Cardiac fibroblast (primary cell): Measurements from ENCODE around the gene LARGE1.
A peak's percentile ranks its signal among the peaks of the same experiment; 100 is the strongest.

Source experiments
- DNase-seq, 2 donors: peaks; one replicate each; pipeline versions ENCODE4 v3.0.0 to v3.0.0-alpha.2; 2010; ENCODE audit warnings: low read depth in 2 of 2
- H3K4me3 ChIP-seq, 2 donors: replicated peaks in 1 of 2; 1 replicate in 1 of 2; 2 replicates in 1 of 2; pipeline ENCODE4 v1.5.1; 2011; ENCODE audit warnings: low read depth in 2 of 2, low read length in 2 of 2, mild to moderate bottlenecking in 2 of 2, moderate library complexity in 1 of 2
- CTCF ChIP-seq: IDR thresholded peaks from one replicate; pipeline ENCODE4 v1.5.1; 2011; ENCODE audit warnings: low read depth, mild to moderate bottlenecking, low read length, inconsistent platforms

Gene LARGE1

GRCh38 chr22:33710326-33710725 is 209.9 kb downstream of the LARGE1 start:
- no peak for TF ChIP-seq CTCF
- DNase-seq = no peak
- H3K4me3 ChIP-seq = no peak overlapping the region

DNA sequence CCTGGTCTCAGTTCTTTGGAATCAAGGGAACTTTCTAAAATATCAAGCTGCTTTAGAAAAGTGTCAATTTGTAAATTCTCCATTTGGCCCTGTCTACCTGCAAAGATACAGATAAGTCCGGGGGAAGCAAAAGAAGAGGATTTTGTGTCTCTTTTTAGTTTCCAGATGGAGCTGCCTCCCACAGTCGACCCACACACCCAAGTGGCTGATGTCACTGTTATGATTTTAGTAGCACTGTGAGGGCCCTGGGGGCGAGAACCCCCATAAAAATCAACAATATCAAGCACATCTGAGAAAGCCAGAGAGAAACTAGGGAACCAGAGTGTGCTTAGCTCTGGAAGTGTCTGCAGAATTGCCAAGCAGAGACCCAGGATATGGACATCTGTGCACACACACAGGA is 212.7 kb downstream of the LARGE1 start:
- no peak overlapping the region for H3K4me3 ChIP-seq
- no peak for DNase-seq
- no peak for TF ChIP-seq CTCF

GRCh38 chr22:33706100-33706499 is 214.2 kb downstream of the LARGE1 start:
- no peak for DNase-seq
- no peak for TF ChIP-seq CTCF
- no peak overlapping the region for H3K4me3 ChIP-seq

- DNase-seq = no peak
- no peak for TF ChIP-seq CTCF
- no peak overlapping the region for H3K4me3 ChIP-seq
Measured at GRCh38 chr22:33699176-33699575, 221.1 kb downstream of the LARGE1 start.

GRCh38 chr22:33697640-33698039 is 222.6 kb downstream of the LARGE1 start:
- DNase-seq = peak in 1 of 2 donors; percentile 29
- TF ChIP-seq CTCF = no peak

DNA sequence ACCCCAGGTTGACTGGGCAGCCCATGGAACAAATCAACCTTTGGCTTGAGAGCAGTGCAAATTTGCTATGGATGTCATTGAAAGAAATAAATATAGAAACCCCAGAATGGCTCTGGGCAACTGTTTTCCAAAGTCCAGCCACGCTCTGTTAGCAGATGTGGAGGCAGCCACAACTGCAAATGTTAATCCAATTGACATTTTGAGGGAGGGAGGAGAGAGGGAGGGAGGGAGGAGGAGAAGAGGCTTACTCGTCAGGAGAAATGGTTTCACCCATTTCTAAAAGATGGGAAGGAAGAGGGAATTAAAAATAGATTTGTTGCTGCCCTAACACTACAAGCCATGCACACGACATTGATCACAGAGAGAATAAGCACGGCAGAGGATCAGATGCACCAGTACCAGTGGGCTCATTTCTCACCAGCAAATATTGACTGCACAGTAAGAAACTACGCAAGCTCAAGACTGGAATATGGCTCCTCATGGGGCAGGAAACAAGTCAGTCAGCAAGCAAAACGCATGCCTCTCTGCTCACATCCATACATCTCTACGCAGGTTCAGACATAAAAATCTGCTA is 229.1 kb downstream of the LARGE1 start:
- DNase-seq = no peak
- TF ChIP-seq CTCF = no peak
- H3K4me3 ChIP-seq = no peak overlapping the region

More at GRCh38 chr22:33697640-33698039, 222.6 kb downstream of the LARGE1 start:
- H3K4me3 ChIP-seq = no peak overlapping the region

DNA sequence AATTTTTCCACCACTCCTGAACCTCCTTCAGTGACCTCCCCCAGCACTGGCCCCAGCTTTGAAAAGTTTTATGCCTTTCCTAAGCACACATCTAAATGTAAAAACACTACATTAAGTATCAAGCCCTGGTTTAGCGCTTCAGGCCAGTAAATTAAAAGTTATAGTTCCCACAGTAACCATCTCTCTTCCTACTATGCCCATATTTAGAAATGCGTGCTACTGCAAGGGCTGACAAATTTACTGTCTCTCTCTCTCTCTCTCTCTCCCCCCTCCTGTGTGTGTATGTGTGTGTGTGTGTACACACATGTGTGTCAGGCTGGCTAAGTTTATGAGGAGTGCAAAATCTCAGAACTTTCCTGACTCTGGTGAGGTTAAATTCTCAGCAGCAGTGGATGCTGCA is 231.4 kb downstream of the LARGE1 start:
- DNase-seq = no peak
- TF ChIP-seq CTCF = no peak
- no peak overlapping the region for H3K4me3 ChIP-seq
